Breast epithelium (tissue), 4 donors: ENCODE results near the gene ZNHIT2. TPM values are rescaled to one million over a fixed set of nuclear protein-coding genes. Genes with fewer than 3 reads are reported as not detected.

ENCODE experiments used
- DNase-seq, 2 donors: peaks; one replicate each; pipeline ENCODE4 v3.0.0-alpha.2; 2019; ENCODE audit warnings: low spot score in 2 of 2
- H3K27ac ChIP-seq, 2 donors: fragments of 200-600 bp; sonication (generic) in 1 of 2; one replicate each; pipeline ENCODE4 v1.5.1; 2016 to 2019; ENCODE audit warnings: mild to moderate bottlenecking in 1 of 2
- H3K27me3 ChIP-seq, 2 donors: fragments of 200-600 bp; sonication (generic) in 1 of 2; one replicate each; pipeline versions ENCODE4 v1.5.1 to v1.6.0; 2017 to 2019; ENCODE audit warnings: control low read depth in 1 of 2, mild to moderate bottlenecking in 1 of 2
- H3K36me3 ChIP-seq: fragments of 200-600 bp; one replicate; pipeline ENCODE4 v1.5.1; 2019
- H3K4me1 ChIP-seq, 2 donors: fragments of 200-600 bp; sonication (generic); one replicate each; pipeline ENCODE4 v1.5.1; 2016 to 2019; ENCODE audit warnings: control low read depth in 1 of 2
- H3K4me3 ChIP-seq, 3 donors: fragments of 200-600 bp; sonication (generic); 1 replicate in 2 of 3; 2 replicates in 1 of 3; pipeline ENCODE4 v1.5.1; 2016 to 2019; ENCODE audit warnings: mild to moderate bottlenecking in 3 of 3, moderate library complexity in 2 of 3
- H3K9me3 ChIP-seq, 2 donors: fragments of 200-600 bp; sonication (generic) in 1 of 2; one replicate each; pipeline ENCODE4 v1.5.1; 2016 to 2019; ENCODE audit warnings: control low read depth in 1 of 2
- CTCF ChIP-seq, 3 donors: fragments of 450-650 bp; IDR thresholded peaks; one replicate each; pipeline ENCODE4 v1.5.1; 2016 to 2017; ENCODE audit warnings: antibody characterized with exemption in 3 of 3, mild to moderate bottlenecking in 3 of 3, moderate library complexity in 3 of 3
- POLR2A ChIP-seq: fragments of 450-650 bp; IDR thresholded peaks from one replicate; pipeline ENCODE4 v1.6.1; 2016; ENCODE audit warnings: antibody characterized with exemption, mild to moderate bottlenecking, moderate library complexity
- POLR2AphosphoS5 ChIP-seq, 3 donors: sonication (generic); formaldehyde crosslinking; IDR thresholded peaks; one replicate each; pipeline ENCODE4 v1.6.1; 2017; ENCODE audit warnings: antibody characterized with exemption in 3 of 3
- intact Hi-C: fragments of 100-400 bp; cut with DNase I; formaldehyde crosslinking; loops from one replicate; pipeline ENCODE4 v1.15.1; 2023; ENCODE audit warnings: low total_unique reads
- total RNA-seq, 3 donors: library from RNA; depleted of rRNA; stranded (reverse); fragments of >200 nt; gene quantifications; one replicate each; pipeline ENCODE4 v1.1.0, GENCODE V29; 2016

Gene ZNHIT2
- total RNA-seq, 3 donors from 2014 or later: 14.6 to 23.3 (median 20.3) TPM

DNA sequence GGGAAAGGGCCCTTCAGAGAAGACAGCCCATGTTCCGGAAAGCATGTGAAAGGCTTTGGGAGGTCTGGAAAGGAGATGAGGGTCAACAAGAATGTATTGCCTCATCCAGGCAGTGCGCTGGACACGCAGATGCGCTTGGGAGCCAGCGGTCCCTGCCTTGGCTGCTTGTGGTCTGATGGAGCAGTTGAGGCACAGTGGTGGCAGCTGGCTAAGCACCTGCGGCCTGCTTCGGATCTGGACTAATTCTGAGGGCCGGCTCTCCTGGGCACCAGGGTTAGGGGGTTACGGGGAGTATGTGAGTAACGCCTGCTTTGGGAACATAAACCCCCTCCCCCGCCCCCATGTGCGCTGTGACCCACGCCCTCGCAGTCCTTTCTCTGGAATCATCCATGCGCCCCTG, 10.4 kb downstream of the ZNHIT2 start:
- no peak for DNase-seq
- H3K4me3 ChIP-seq: no peak overlapping the region
- no peaks in the 10 kb centered on the region for H3K27me3 ChIP-seq
- intact Hi-C loops: no loop called here
- no peak overlapping the region for H3K27ac ChIP-seq
- H3K36me3 ChIP-seq: peaks cover 5% of the 10 kb centered on the region
- H3K4me1 ChIP-seq: peaks cover 0 to 8% of the 10 kb centered on the region in 2 donors
- no peaks in the 10 kb centered on the region for H3K9me3 ChIP-seq
- TF ChIP-seq POLR2A (no peak), POLR2AphosphoS5 (IDR thresholded peaks at IDR 0.05) (no peak), CTCF (IDR thresholded peaks at IDR 0.05) (no peak)

DNA sequence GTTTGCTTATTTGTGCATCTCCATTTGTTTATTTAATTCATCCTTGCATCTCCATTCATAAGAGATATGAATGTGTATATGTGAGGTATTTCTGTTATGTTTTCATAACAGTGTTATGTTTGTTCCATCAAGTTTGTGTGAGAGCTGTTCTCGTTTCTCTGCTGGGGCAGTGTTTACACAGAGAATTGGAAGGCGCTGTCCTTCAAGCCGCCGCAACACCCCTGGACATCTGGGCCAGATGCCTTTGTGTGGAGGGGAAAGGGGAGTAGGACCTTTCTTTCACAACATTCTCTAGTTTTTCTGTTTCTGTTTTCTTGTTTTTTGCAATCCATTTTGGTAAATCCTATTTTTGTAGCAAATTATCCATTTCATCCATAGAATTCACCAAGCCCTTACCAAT, 12.9 kb downstream of the ZNHIT2 start:
- intact Hi-C loops: no loop called here
- no peaks in the 10 kb centered on the region for H3K27me3 ChIP-seq
- H3K9me3 ChIP-seq: no peaks in the 10 kb centered on the region
- H3K4me3 ChIP-seq: no peak overlapping the region
- peaks cover 3% of the 10 kb centered on the region for H3K36me3 ChIP-seq
- TF ChIP-seq CTCF (IDR thresholded peaks at IDR 0.05) (no peak), POLR2AphosphoS5 (IDR thresholded peaks at IDR 0.05) (no peak), POLR2A (no peak)
- DNase-seq: no peak
- no peak overlapping the region for H3K27ac ChIP-seq
- peaks cover 0 to 5% of the 10 kb centered on the region in 2 donors for H3K4me1 ChIP-seq

GRCh38 chr11:65103476-65103875, 14.0 kb downstream of the ZNHIT2 start:
- Histone ChIP-seq H3K4me1 (peaks cover 0 to 5% of the 10 kb centered on the region in 2 donors), H3K27ac (peak overlapping the region in 1 of 2 donors; percentile 54), H3K27me3 (no peaks in the 10 kb centered on the region), H3K36me3 (no peaks in the 10 kb centered on the region), H3K9me3 (no peaks in the 10 kb centered on the region), H3K4me3 (no peak overlapping the region)
- DNase-seq: no peak
- no peak for TF ChIP-seq CTCF (IDR thresholded peaks at IDR 0.05)
- no peak for TF ChIP-seq POLR2A
- TF ChIP-seq POLR2AphosphoS5 (IDR thresholded peaks at IDR 0.05): no peak
- intact Hi-C loops: no loop called here

- Histone ChIP-seq H3K27me3 (no peaks in the 10 kb centered on the region), H3K4me3 (no peak overlapping the region), H3K9me3 (no peaks in the 10 kb centered on the region), H3K4me1 (peaks cover 0 to 5% of the 10 kb centered on the region in 2 donors), H3K27ac (peak overlapping the region; percentile 54 to 57), H3K36me3 (no peaks in the 10 kb centered on the region)
- intact Hi-C loops: no loop called here
- TF ChIP-seq POLR2A: no peak
- TF ChIP-seq POLR2AphosphoS5 (IDR thresholded peaks at IDR 0.05): peak in 1 of 3 donors; percentile 9
- no peak for TF ChIP-seq CTCF (IDR thresholded peaks at IDR 0.05)
- DNase-seq: peak in 1 of 2 donors; percentile 54
Measured at GRCh38 chr11:65102142-65103095, 15.1 kb downstream of the ZNHIT2 start.

DNA sequence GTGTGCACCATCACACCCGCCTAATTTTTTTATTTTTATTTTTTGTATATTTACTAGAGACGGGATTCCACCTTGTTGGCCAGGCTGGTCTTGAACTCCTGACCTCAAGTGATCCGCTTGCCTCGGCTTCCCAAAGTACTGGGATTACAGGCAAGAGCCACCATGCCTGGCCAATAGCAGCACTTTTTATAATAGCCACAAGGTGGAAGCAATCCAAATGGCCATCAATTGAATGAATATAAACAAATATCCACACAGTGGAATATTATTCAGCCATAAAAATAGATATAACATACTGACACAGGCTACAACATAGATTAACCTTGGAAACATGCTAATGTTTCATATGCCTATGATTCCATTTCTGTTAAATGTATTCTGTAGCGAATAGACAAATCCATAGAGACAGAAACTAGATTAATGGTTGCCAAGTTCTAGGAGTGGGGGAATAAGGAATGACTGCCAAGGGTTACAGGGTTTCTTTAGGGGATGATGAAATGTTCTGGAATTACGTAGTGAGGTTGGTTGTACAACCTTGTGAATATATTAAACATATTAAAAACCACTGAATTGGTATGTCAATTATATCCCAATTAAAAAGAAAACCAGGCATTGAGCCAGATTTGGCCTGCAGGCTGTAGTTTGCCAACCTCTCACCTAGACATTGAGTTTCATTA, 16.7 kb downstream of the ZNHIT2 start:
- H3K9me3 ChIP-seq: no peaks in the 10 kb centered on the region
- no peak for DNase-seq
- peak overlapping the region; percentile 50 to 54 for H3K27ac ChIP-seq
- no peak for TF ChIP-seq POLR2A
- TF ChIP-seq CTCF (IDR thresholded peaks at IDR 0.05): peak in 1 of 3 donors; percentile 25
- no peaks in the 10 kb centered on the region for H3K27me3 ChIP-seq
- H3K4me3 ChIP-seq: no peak overlapping the region
- intact Hi-C loops: no loop called here
- H3K4me1 ChIP-seq: peaks cover 0 to 10% of the 10 kb centered on the region in 2 donors
- H3K36me3 ChIP-seq: no peaks in the 10 kb centered on the region
